Embryonic facial prominence (tissue), 1 donor: ENCODE measurements around the gene FNDC5.

Source experiments
- DNase-seq: peaks from one replicate; pipeline ENCODE4 v3.0.0-alpha.2; 2016; ENCODE audit errors: extremely low spot score

FNDC5 gene

GRCh38 chr1:32813941-32814739, 56.6 kb downstream of the FNDC5 start:
- DNase-seq: no peak
